Brain microvascular endothelial cell (primary cell): Measurements from ENCODE around the gene CCL26.
"Not testable (repeated sequence)": the region's sequence is repeated elsewhere in the genome, so short reads cannot be mapped to it uniquely, and the experiment has no call there.

Experiments used
- DNase-seq: peaks from one replicate; pipeline ENCODE4 v3.0.0-alpha.2; 2020
- H3K27ac ChIP-seq: fragments of 250-450 bp; sonication (Bioruptor Pico); 2 replicates; pipeline ENCODE4 v1.5.1; 2020; ENCODE audit warnings: mild to moderate bottlenecking, moderate library complexity
- H3K27me3 ChIP-seq: fragments of 250-450 bp; sonication (Bioruptor Pico); replicated peaks from 2 replicates; pipeline ENCODE4 v1.5.1; 2020; ENCODE audit warnings: mild to moderate bottlenecking
- H3K36me3 ChIP-seq: fragments of 250-450 bp; sonication (Bioruptor Pico); replicated peaks from 2 replicates; pipeline ENCODE4 v1.5.1; 2020; ENCODE audit warnings: mild to moderate bottlenecking
- H3K4me3 ChIP-seq: 2 replicates; pipeline ENCODE4 v1.5.1; 2011; ENCODE audit warnings: low read depth, mild to moderate bottlenecking, control low read depth, low read length, moderate library complexity
- in situ Hi-C: cut with HindIII; loops from 2 replicates; pipeline ENCODE4 v1.10.0; 2017; ENCODE audit warnings: low sequenced_read_pairs, low pct_ligation_motif_present
- TF ChIP-seq, protein P1 (sequence below): IDR thresholded peaks from 2 replicates; pipeline ENCODE4 v1.5.1; 2011; ENCODE audit warnings: low read depth, mild to moderate bottlenecking, moderate library complexity, low read length, control low read depth, inconsistent platforms; ENCODE audit errors: missing control alignments

CCL26 gene

DNA sequence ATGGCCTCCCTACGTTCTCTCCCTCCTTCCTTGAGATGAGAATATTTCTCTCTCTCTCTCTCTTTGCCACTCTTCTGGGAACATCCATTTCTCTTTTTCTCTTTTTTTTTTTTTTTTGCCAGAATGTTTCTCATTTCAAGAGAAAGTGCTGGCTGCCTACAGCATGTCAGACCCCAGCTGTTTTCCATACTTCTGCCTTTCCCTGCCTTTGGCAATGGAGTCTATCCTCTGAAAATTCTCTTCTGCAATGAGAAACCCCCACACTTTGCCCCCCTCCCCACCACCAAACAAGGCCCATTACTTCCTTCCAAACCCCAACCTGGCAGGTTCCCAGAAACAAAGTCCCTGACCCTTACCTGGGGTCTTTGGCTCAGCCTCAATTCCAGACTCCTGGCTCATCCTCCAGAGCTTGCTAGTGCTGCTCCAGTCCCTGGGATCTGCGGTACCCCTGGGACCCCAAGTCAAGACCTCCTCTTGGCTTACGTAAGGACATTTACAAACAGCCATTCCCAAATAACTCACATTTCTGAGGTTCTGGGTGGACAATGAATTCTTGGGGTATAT, 17.4 kb upstream of the CCL26 start:
- Histone ChIP-seq H3K4me3 (no peak overlapping the region), H3K36me3 (no peaks in the 10 kb centered on the region), H3K27me3 (no peaks in the 10 kb centered on the region), H3K27ac (no peak overlapping the region)
- TF ChIP-seq, protein P1, sequence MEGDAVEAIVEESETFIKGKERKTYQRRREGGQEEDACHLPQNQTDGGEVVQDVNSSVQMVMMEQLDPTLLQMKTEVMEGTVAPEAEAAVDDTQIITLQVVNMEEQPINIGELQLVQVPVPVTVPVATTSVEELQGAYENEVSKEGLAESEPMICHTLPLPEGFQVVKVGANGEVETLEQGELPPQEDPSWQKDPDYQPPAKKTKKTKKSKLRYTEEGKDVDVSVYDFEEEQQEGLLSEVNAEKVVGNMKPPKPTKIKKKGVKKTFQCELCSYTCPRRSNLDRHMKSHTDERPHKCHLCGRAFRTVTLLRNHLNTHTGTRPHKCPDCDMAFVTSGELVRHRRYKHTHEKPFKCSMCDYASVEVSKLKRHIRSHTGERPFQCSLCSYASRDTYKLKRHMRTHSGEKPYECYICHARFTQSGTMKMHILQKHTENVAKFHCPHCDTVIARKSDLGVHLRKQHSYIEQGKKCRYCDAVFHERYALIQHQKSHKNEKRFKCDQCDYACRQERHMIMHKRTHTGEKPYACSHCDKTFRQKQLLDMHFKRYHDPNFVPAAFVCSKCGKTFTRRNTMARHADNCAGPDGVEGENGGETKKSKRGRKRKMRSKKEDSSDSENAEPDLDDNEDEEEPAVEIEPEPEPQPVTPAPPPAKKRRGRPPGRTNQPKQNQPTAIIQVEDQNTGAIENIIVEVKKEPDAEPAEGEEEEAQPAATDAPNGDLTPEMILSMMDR = no peak
- no peak for DNase-seq
- in situ Hi-C loops = no loop called here

- in situ Hi-C loops, H3K27ac ChIP-seq, DNase-seq, H3K36me3 ChIP-seq, H3K4me3 ChIP-seq, H3K27me3 ChIP-seq: not testable (repeated sequence)
These were observed 16.3 kb upstream of the CCL26 start for GRCh38 chr7:75788154-75788847.

- DNase-seq, H3K36me3 ChIP-seq, H3K4me3 ChIP-seq, H3K27ac ChIP-seq, in situ Hi-C loops, H3K27me3 ChIP-seq: not testable (repeated sequence)
These were observed 11.0 kb upstream of the CCL26 start for GRCh38 chr7:75783058-75783457.

DNA sequence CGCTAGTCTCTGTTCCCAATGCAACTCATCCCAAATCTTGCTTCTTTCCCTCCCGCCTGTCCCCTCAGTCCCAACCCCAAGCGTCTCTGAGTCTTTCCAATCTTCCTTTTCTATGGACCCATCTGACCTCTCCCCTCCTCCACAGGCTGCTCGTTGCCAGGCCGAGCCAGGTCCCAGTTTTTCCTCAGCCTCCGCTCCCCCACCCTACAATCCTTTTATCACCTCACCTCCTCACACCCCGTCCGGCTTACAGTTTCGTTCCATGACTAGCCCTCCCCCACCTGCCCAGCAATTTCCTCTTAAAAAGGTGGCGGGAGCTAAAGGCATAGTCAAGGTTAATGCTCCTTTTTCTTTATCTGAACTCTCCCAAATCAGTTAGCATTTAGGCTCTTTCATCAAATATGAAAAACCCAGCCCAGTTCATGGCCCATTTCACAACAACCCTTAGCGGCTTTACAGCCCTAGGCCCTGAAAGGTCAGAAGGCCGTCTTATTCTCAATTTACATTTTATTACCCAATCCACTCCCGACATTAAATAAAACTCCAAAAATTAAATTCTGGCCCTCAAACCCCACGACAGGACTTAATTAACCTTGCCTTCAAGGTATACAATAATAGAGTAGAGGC, 8.7 kb upstream of the CCL26 start:
- H3K4me3 ChIP-seq, in situ Hi-C loops, H3K27ac ChIP-seq, DNase-seq, H3K36me3 ChIP-seq, H3K27me3 ChIP-seq: not testable (repeated sequence)

- DNase-seq, H3K27me3 ChIP-seq, H3K4me3 ChIP-seq, H3K27ac ChIP-seq, H3K36me3 ChIP-seq, in situ Hi-C loops: not testable (repeated sequence)
These were observed 7.5 kb upstream of the CCL26 start for GRCh38 chr7:75779516-75779915.

DNA sequence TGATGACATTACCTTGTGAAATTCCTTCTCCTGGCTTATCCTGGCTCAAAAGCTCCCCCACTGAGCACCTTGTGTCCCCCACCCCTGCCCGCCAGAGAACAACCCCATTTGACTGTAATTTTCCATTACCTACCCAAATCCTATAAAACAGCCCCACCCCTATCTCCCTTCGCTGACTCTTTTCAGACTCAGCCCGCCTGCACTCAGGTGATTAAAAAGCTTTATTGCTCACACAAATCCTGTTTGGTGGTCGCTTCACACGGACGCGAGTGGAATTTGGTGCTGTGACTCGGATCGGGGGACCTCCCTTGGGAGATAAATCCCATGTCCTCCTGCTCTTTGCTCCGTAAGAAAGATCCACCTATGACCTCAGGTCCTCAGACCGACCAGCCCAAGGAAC, 7.0 kb upstream of the CCL26 start:
- H3K36me3 ChIP-seq, H3K27me3 ChIP-seq, in situ Hi-C loops, DNase-seq, H3K4me3 ChIP-seq, H3K27ac ChIP-seq: not testable (repeated sequence)

- Histone ChIP-seq H3K36me3 (no peaks in the 10 kb centered on the region), H3K4me3 (no peak overlapping the region), H3K27ac (no peak overlapping the region), H3K27me3 (no peaks in the 10 kb centered on the region)
- in situ Hi-C loops = no loop called here
- TF ChIP-seq, protein P1 = no peak
- peak; percentile 62 for DNase-seq
These were observed 4.4 kb upstream of the CCL26 start for GRCh38 chr7:75776295-75776971.

- H3K27me3 ChIP-seq, H3K27ac ChIP-seq, H3K36me3 ChIP-seq, H3K4me3 ChIP-seq, in situ Hi-C loops: not testable (repeated sequence)
- peak; percentile 23 for DNase-seq
These were observed 1.9 kb upstream of the CCL26 start for GRCh38 chr7:75773958-75774357.
